ENCODE measurements around the gene EIF2AK3. TPM values are rescaled to one million over a fixed set of nuclear protein-coding genes. Genes with fewer than 3 reads are reported as not detected.
"Not testable (repeated sequence)": the region's sequence is repeated elsewhere in the genome, so short reads cannot be mapped to it uniquely, and the experiment has no call there.

Gene EIF2AK3
- total RNA-seq, 1 experiment from 2014 or later = 9.8 TPM

DNA sequence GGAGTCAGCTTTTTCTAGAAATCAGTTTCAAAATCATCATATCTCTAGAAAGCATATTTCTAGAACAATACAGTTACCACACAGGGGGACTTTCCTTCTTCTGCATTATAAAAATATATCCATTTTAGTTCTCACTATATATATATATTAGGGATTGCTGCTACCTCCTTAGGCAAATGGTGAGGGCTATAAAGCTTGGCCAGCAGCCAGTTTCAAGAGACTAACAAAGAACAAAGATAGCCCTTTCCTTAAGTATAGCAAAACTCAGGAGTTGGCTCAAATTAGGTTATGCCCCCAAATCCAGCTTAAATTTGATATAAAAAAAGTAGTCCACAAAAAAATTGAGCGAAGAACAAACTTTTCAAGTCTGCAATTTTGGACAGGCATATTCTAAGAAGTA lies 70.0 kb downstream of the EIF2AK3 start:
- no peak for DNase-seq (ENCODE audit: low spot score)
- in situ Hi-C loops (cut with HindIII; ENCODE audit: low sequenced_read_pairs) = no loop called here

DNA sequence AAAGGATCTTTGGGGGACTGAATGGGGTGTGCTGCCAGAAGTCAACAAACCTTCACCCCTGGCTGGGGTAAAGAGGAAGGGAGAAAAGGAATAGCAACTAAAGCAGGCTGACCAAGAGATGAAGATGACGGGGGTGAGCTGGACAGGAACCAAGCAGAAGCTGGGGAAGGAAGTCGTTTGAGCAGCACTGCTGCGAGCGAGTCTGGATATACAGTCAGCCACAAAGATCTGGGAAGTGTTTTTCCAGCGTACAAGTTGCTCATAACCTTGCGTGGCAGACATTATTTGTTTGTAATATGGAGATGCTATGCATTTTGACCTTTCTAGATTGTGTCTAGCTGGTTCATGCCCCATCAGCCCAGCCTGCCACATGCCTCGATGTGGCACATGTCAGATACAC lies 71.2 kb downstream of the EIF2AK3 start:
- DNase-seq (ENCODE audit: low spot score) = no peak
- in situ Hi-C loops (cut with HindIII; ENCODE audit: low sequenced_read_pairs) = no loop called here

DNA sequence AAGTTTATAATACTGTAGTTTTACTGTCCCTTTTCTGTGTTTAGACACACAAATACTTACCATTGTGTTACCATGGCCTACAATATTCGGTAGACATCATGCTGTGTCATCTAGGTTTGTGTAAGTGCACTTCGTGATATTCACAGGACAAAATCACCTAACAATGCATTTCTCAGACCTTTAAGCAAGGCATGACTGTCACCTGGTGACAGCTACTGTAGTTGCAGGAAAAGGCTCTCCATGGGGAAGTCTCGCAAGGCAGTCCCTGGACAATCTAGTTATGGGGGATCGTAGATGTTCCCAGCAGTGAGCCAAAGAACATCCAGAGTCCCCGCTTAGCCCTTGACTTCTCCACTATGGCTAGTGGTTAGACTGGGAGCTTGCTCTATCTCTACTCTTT lies 73.1 kb downstream of the EIF2AK3 start:
- in situ Hi-C loops (cut with HindIII; ENCODE audit: low sequenced_read_pairs) = no loop called here
- DNase-seq (ENCODE audit: low spot score) = no peak

- in situ Hi-C loops (cut with HindIII; ENCODE audit: low sequenced_read_pairs) = no loop called here
- no peak for DNase-seq (ENCODE audit: low spot score)
These were observed 77.5 kb downstream of the EIF2AK3 start for GRCh38 chr2:88549616-88550292.

GRCh38 chr2:88546291-88546690 lies 81.0 kb downstream of the EIF2AK3 start:
- in situ Hi-C loops (cut with HindIII; ENCODE audit: low sequenced_read_pairs); DNase-seq (ENCODE audit: low spot score): not testable (repeated sequence)

- in situ Hi-C loops (cut with HindIII; ENCODE audit: low sequenced_read_pairs) = no loop called here
- peak; percentile 17 for DNase-seq (ENCODE audit: low spot score)
These were observed 82.1 kb downstream of the EIF2AK3 start for GRCh38 chr2:88545118-88545517.

DNA sequence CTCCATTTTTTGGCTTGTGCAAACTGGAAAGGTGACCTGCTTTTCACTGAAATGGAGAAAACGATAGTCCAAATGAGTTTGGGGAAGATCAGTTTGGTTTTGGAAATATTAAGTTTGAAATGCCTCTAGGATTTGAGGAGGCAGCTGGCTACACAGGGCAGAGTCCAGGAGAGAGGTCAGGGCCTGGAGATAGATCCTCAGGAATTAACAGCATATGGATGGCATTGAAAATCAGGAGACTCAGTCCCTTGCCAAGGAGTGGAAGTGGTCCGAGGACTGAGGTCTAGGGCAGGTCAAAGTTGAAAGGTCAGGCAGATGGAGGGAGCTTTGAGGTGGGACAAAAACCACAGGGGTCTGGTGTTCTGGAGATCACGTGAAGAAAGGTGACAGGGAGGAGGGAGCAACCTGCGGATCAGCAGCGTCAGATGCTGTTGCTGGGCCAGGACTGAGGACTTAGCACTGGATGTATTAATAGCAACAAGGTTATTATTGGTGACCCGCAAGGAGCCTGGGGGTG lies 83.7 kb downstream of the EIF2AK3 start:
- in situ Hi-C loops (cut with HindIII; ENCODE audit: low sequenced_read_pairs) = no loop called here
- DNase-seq (ENCODE audit: low spot score) = no peak

DNA sequence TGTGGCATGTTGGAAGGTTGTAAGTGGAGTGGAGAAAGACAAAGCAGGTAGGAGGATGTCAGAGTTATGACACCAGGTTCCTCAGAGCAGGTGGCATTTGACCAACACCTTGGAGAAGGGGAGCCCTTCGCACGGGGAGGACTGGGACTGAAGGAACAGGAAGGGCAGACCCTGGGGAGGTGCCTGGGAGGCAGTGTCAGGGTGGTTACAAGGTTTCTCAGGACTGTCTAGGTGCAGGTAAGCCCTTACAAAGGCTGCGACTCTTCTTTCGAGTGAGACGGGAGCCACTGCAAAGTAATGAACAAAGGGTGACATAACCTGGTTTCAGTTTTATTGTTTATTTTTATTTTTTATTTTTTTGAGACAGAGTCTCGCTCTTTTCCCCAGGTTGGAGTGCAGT lies 84.6 kb downstream of the EIF2AK3 start:
- no peak for DNase-seq (ENCODE audit: low spot score)
- in situ Hi-C loops (cut with HindIII; ENCODE audit: low sequenced_read_pairs) = no loop called here

GRCh38 chr2:88540346-88540745 lies 86.9 kb downstream of the EIF2AK3 start:
- DNase-seq (ENCODE audit: low spot score) = no peak
- in situ Hi-C loops (cut with HindIII; ENCODE audit: low sequenced_read_pairs) = no loop called here

- in situ Hi-C loops (cut with HindIII; ENCODE audit: low sequenced_read_pairs) = no loop called here
These were observed 88.8 kb downstream of the EIF2AK3 start for GRCh38 chr2:88538362-88538917.

GRCh38 chr2:88537640-88538039 lies 89.6 kb downstream of the EIF2AK3 start:
- in situ Hi-C loops (cut with HindIII; ENCODE audit: low sequenced_read_pairs) = no loop called here
- DNase-seq (ENCODE audit: low spot score) = no peak

More at GRCh38 chr2:88538362-88538917, 88.8 kb downstream of the EIF2AK3 start:
- DNase-seq (ENCODE audit: low spot score) = no peak

DNA sequence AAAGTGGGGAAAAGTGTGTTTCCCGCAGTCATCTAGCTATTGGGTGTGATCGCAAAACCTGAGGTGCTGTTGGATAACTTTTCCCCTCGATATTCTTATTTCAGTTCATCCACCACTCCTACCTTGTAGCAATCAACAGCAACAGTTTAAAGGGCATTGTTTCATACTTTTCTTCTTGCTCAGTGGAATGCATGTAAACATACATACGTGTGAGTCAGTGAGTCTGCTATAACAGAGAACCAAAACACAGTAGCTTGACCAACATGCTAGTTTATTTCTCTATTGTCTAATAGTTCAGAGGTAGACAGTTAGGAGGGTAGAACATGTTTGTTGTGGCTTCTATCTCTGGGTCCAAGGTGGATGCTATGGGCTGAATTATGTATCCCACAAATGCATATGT lies 97.2 kb downstream of the EIF2AK3 start:
- in situ Hi-C loops (cut with HindIII; ENCODE audit: low sequenced_read_pairs) = no loop called here

DNA sequence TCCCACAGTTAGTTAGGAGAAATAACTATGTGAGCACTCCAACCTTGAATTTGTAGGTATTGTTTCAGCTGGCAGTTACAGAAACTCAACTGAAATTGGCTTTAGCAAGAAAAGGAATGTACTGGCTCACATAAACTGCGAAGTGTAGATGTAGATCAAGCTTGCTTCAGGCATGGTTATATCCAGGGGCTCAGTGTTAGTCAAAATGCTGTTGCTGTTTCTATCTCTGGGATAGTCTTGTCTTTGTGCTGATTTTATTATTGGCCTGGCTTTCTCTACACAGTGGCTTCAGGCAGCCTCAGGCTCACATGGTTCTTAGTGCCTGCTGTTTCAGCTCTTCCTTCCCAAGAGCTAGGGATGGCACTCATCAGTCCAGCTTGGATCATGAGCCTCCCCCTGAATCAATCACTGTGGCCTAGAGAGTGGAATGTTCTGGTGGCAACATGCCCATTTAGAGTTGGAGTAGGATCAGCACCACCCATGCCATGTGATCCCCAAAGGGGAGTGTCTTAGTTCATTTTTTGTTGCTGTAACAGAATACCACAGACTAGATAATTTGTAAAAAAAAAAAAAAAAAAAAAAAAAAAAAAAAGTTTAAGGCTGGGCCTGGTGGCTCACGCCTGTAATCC lies 105.7 kb downstream of the EIF2AK3 start:
- in situ Hi-C loops (cut with HindIII; ENCODE audit: low sequenced_read_pairs) = no loop called here
- no peak for DNase-seq (ENCODE audit: low spot score)

More for the DNA sequence above, 97.2 kb downstream of the EIF2AK3 start:
- DNase-seq (ENCODE audit: low spot score) = no peak

DNA sequence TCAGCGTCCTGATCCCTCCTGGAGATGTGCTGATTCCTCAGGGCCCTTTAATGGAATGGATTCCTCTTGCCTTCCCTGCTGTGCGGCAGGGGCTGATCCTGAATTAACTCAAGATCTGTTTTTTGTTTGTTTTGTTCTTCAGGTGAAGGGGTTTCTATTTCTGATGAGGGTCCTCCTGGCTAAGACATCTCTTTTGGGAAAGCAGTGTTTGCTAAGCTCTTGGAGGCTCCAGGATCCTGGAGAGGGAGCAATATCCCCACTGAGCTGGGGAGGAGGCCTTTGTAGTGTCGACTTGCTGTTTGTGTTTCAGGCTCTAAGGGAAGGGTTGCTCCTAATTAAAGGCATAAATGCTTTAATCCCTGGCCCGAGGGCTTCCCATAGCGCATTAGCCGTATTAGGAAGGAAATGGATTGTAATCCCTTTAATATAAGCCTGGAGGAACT lies 109.5 kb downstream of the EIF2AK3 start:
- in situ Hi-C loops (cut with HindIII; ENCODE audit: low sequenced_read_pairs) = no loop called here

More for the DNA sequence above, 109.5 kb downstream of the EIF2AK3 start:
- no peak for DNase-seq (ENCODE audit: low spot score)

Other genes starting within 250 kb of the EIF2AK3 start
- not detected in 2 replicates for gene FOXI3, start 174.8 kb downstream of the EIF2AK3 start, total RNA-seq (2014; rRNA removed; shearing (Covaris generic))
- 21.8 and 32.5 TPM in 2 replicates for gene RPIA, start 64.2 kb upstream of the EIF2AK3 start, total RNA-seq (2014; rRNA removed; shearing (Covaris generic))

All from G401 (cell line).